HG03135 (cell line): Measurements from ENCODE around the gene SRP54.
"Not testable (repeated sequence)": the region's sequence is repeated elsewhere in the genome, so short reads cannot be mapped to it uniquely, and the experiment has no call there.

Experiments
- ATAC-seq: cut with Tn5 transposase; IDR thresholded peaks from one replicate; pipeline ENCODE4 v1.9.1; 2021; ENCODE audit warnings: mild to moderate bottlenecking, moderate library complexity; ENCODE audit not compliant: unreplicated experiment

SRP54 gene

DNA sequence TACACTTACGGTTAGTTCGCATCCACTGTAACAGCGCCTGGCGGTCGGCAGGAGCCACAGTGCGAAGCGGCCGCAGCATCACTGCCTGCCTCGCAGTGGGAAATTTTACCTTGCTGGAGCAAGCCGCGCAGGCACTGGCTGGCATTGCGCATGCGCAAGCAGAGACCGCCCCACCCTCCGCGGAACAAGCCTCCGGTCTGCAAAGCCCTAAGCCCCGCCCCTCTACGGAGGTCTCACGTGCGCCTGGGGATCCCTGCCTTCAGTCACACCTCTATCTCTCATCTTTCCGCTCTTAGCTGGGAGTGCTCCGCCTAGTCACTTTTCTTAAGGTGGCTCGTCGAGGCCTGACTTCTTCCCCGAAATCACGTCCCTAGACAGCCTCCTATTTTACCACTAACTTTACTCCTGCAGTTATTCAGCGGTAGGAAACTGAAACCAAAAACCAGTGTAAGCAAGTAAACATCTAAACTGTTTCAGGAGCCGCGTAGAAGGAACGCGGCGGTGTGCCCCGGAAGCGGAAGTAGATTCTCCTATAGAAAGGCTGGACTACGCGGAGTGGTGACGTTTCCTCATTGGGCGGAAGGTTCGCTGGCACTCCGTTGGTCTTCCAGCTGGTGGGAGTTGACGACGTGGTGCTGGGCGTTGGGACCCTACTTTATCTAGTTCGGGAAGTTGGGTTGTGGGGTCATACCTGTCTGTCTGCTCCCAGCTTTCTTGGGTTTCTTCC, at the start of gene SRP54:
Gene SRP54, plus strand, starts transcription at position 572 of the 727 bp plus-strand sequence. CDS start 13,718 bp downstream, outside the sequence.
- peak; percentile 85 for ATAC-seq

DNA sequence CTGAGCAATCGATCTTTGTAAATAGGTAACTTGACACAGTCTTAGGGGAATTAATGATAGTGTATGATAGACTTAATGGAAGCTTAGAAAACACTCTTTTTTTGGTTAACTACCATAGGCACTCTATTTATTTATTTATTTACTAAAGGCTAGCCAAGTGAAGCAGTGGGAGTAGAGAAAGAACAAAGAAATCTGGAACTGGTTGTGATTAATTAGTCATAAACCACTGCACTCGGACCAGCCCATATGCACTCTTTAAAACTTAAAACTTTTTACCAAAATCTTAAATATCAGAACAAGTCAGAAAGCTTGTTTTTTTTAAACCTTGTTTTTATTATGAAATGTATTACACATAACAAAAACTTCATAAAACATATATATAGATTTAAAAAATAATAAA, 49.5 kb upstream of the SRP54 start:
- ATAC-seq, result no peak

DNA sequence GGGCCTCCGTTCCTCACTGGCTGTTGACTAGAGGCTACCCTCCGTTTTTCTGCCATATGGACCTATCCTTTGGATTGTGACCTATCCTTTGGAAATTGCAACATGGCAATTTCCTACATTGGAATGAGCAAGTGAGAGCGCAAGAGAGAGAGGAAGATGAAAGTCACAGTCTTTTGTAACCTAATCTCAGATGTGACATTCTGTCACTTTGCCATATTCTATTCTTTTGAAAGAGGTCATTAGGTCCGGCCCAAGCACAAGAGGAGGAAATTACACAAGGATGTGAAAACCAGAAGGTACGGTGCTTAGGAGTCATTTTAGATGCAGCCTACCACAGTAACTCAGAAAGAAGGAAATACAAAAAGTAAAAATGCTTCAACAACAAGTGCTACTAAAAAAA, 47.3 kb upstream of the SRP54 start:
- no peak for ATAC-seq

DNA sequence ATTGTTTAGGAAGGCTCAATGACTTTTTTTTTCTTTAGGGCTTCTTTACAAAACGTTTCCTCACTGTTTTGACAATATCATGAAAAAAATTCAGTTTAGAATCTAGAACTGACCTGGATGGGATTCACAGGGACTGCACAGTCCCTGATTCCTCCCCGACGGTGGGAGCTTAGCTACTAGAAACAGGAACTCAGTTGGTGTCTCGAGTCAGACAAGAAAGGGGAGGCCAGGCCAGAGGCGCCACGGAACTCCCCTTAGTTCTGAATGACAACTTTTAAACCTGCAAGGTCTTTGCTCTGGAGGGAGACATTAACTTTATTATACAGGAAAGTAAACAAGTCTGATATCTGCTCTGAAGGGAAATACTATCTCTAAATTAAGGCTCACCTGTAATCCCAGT, 45.4 kb upstream of the SRP54 start:
- no peak for ATAC-seq

GRCh38 chr14:34937876-34938275, 44.9 kb upstream of the SRP54 start:
- no peak for ATAC-seq

GRCh38 chr14:34943506-34943905, 39.3 kb upstream of the SRP54 start:
- ATAC-seq, result no peak

DNA sequence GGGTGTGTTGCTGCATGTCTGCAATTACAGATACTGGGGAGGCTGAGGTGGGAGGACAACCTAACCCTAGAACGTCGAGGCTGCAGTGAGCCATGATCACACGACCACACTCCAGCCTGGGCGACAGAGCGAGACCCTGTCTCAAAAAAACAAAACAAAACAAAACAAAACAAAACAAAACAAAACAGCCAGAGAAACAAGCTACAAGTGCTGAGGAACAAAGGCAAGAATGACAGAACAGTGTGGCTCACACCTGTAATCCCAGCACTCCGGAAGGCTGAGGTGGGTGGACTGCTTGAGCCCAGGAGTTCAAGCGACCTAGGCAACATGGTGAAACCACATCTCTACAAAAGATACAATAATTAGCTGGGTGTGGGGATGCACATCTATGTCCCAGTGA, 38.0 kb upstream of the SRP54 start:
- no peak for ATAC-seq

DNA sequence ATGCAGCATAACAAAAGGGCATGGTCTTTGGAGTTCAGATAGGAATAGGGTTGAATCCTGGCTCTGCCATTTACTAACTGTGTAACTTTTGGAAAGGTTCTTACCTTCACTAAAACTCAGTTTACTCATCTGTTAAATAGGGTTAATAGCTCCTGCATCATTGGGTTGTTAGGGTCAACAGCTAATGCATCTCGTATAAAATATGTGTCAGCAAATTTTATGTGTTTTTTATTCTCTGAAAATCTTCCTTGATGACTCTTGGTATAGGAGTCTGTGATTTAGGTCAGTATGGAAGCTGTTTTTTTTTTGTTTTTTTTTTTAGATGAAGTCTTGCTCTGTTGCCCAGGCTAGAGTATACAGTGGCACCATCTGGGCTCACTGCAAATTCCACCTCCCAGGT, 36.1 kb upstream of the SRP54 start:
- no peak for ATAC-seq

DNA sequence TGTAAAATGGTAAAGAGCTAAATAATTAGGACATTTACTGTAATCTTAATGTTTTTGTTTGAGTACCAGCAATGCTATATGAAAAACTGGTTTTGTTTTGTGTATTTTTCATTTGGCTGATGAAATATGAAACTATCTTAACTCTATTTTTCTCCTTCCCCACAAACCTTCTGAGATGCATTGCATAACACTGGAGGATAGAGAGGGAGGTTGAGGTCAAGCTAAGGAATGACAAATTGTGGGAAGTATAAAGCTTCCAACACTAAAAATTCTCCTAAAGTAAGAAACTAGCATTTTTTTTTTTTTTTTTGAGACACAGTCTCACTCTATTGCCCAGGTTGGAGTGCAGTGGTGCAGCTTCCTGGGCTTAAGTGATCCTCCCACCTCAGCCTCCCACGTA, 31.5 kb upstream of the SRP54 start:
- no peak for ATAC-seq

GRCh38 chr14:34956931-34957330, 25.9 kb upstream of the SRP54 start:
- ATAC-seq, result no peak

DNA sequence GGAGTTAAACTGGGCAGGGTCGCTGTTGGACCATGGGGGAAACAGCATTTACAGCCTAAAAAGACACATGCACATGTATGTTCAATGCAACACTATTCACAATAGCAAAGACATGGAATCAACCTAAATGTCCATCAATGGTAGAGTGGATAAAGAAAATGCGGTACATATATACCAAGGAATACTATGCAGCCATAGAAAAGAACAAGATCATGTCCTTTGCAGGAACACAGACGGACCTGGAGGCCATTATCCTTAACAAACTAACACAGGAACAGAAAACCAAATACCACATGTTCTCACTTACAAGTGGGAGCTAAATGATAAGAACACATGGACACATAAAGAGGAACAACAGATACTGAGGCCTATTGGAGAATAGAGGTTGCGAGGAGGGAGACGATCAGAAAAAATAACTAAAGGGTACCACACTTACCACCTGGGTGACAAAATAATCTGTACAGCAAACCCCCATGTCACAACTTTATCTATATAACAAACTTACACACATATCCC, 25.0 kb upstream of the SRP54 start:
- ATAC-seq, result no peak

GRCh38 chr14:34962106-34962505, 20.7 kb upstream of the SRP54 start:
- not testable (repeated sequence) for ATAC-seq

DNA sequence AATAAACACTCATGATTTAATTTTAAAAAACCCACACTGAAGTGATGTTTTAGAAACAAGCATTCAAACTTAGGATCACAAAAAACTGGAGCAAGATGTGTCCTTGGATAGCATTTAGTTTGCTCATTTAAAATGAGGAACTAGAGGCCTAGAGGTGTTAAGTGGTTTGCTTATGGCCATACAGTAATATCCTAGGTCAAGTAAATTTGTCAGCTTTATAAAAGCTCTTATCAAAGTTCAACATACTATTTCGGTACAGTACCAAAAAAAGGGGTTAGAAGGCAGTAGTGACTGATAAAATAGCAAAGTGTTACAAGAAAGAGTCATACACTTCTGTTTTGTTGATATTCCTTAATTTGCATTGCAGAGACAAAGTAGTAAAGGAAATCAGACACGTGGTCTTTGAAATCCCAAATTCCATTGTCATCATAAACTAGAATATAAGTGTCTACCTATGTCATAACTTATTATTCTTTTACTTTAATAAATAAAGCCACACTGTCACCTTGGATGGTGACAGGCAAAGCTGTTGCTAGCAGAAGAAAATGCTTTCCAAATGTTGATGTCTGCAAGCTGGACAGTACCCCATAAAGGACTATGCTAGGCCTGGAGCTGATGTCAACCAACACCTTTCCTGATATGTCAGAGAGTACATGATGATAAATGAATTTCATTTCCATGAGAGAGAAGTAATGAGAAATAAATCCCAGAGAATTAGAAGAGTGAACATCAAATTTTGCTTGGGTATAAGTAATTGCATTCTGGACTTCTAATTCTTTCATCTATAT, 17.6 kb upstream of the SRP54 start:
- ATAC-seq, result no peak

- no peak for ATAC-seq
Measured at GRCh38 chr14:34965912-34966311, 16.9 kb upstream of the SRP54 start.

GRCh38 chr14:34966413-34966812, 16.4 kb upstream of the SRP54 start:
- peak; percentile 71 for ATAC-seq

GRCh38 chr14:34970665-34971064, 12.1 kb upstream of the SRP54 start:
- no peak for ATAC-seq

GRCh38 chr14:34971381-34971780, 11.4 kb upstream of the SRP54 start:
- no peak for ATAC-seq

DNA sequence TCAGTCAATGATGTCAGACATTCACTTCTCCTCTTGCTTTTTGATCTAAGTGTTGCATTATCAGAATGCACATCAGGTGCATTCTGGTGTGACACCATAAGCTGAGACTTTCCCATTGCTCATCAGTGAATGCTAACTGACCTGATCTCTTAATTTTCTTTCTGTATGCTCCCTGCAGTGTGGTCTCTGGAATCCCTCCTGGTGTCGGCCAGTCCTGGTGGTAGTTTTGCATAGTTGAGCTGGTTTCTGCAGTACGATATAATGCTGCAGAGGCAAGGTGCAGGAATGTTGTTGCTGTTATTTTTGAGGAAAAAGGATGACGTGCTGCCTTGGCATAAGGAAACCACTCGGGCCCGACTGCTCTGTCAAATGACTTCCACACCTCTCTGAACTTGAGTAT, 11.0 kb upstream of the SRP54 start:
- no peak for ATAC-seq

- no peak for ATAC-seq
Measured at GRCh38 chr14:34978444-34978843, 4.3 kb upstream of the SRP54 start.

DNA sequence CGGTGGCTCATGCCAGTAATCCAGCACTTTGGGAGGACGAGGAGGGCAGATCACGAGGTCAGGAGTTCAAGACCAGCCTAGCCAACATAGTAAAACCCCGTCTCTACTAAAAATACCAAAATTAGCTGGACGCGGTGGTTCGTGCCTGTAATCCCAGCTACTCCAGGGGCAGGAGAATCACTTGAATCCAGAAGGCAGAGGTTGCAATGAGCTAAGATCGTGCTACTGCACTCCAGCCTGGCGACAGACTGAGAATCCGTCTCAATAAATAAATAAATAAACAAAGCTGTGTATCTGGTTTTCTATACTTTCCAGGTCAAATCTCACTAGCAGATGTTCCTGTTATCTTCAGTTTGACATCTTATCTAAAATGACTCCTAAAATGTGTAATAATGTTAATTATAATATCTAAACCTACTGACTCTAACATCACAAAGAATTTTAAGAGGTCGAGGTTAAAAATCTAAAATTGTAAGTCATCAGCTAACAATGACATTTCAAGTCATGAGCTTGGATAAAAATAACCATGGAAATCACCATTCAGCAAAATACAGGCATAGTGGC, 2.4 kb upstream of the SRP54 start:
- ATAC-seq, result no peak

GRCh38 chr14:34981743-34982420, 910 bp upstream of the SRP54 start:
- peak; percentile 14 for ATAC-seq
